Measurements from ENCODE around the gene CACNG6.

The CACNG6 gene

GRCh38 chr19:53969366-53969765 is 22.1 kb upstream of the CACNG6 start:
- DNase-seq (ENCODE audit: low read depth), result no peak

DNA sequence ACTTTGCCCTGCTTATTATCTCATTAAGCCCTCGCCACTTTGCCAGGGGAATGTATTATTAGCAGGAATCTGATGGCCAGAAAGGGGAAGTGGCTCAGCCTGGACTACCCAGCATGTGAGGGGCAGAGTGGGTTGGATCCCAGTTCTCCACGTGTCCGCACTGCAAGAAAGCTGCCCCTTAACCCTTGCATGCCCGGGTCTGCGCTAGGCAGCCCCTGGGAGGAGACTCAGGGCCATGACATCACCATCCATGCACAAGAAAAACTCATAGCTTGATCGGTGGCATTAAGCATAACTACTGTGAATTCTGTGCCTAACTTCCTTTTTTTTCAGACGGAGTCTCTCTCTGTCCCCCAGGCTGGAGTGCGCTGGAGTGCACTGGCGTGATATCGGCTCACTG is 19.8 kb upstream of the CACNG6 start:
- DNase-seq (ENCODE audit: low read depth), result no peak

- DNase-seq (ENCODE audit: low read depth), result peak; percentile 91
These were observed 13.9 kb upstream of the CACNG6 start for GRCh38 chr19:53977429-53977990.

- DNase-seq (ENCODE audit: low read depth), result peak; percentile 97
These were observed 13.3 kb upstream of the CACNG6 start for GRCh38 chr19:53977991-53978731.

- peak; percentile 50 for DNase-seq (ENCODE audit: low read depth)
These were observed 12.2 kb upstream of the CACNG6 start for GRCh38 chr19:53978975-53979801.

- peak; percentile 91 for DNase-seq (ENCODE audit: low read depth)
These were observed 10.7 kb upstream of the CACNG6 start for GRCh38 chr19:53980539-53981375.

- no peak for DNase-seq (ENCODE audit: low read depth)
These were observed 10.0 kb upstream of the CACNG6 start for GRCh38 chr19:53981376-53981951.

DNA sequence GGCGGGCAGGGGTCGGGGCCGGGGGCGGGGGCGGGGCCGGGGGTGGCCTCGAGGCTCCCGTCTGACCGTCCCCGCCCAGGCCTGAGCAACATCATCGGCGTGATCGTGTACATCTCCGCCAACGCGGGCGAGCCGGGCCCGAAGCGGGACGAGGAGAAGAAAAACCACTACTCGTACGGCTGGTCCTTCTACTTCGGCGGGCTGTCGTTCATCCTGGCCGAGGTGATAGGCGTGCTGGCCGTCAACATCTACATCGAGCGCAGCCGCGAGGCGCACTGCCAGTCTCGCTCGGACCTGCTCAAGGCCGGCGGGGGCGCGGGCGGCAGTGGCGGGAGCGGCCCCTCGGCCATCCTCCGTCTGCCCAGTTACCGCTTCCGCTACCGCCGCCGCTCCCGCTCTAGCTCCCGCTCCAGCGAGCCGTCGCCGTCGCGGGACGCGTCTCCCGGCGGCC is 9.4 kb upstream of the CACNG6 start:
- peak; percentile 27 for DNase-seq (ENCODE audit: low read depth)

- no peak for DNase-seq (ENCODE audit: low read depth)
These were observed 8.8 kb upstream of the CACNG6 start for GRCh38 chr19:53982611-53983010.

- DNase-seq (ENCODE audit: low read depth), result no peak
These were observed 7.8 kb upstream of the CACNG6 start for GRCh38 chr19:53983457-53984289.

GRCh38 chr19:53985863-53986262 is 5.6 kb upstream of the CACNG6 start:
- no peak for DNase-seq (ENCODE audit: low read depth)

DNA sequence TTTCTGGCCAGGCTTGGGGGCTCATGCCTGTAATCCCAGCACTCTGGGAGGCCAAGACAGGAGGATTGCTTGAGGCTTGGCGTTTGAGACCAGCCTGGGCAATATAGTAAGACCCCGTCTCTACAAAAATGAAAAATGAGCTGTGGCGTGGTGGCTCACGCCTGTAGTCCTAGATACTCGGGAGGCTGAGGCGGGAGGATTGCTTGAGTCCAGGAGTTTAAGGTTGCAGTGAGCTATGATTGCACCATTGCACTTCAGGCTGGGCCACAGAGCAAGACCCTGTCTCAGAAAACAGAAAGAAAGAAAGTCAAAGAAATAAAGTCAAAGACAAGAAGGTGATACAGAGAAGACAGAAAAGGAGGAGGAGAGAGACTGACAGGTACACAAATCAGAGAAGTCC is 2.5 kb upstream of the CACNG6 start:
- DNase-seq (ENCODE audit: low read depth), result no peak

DNA sequence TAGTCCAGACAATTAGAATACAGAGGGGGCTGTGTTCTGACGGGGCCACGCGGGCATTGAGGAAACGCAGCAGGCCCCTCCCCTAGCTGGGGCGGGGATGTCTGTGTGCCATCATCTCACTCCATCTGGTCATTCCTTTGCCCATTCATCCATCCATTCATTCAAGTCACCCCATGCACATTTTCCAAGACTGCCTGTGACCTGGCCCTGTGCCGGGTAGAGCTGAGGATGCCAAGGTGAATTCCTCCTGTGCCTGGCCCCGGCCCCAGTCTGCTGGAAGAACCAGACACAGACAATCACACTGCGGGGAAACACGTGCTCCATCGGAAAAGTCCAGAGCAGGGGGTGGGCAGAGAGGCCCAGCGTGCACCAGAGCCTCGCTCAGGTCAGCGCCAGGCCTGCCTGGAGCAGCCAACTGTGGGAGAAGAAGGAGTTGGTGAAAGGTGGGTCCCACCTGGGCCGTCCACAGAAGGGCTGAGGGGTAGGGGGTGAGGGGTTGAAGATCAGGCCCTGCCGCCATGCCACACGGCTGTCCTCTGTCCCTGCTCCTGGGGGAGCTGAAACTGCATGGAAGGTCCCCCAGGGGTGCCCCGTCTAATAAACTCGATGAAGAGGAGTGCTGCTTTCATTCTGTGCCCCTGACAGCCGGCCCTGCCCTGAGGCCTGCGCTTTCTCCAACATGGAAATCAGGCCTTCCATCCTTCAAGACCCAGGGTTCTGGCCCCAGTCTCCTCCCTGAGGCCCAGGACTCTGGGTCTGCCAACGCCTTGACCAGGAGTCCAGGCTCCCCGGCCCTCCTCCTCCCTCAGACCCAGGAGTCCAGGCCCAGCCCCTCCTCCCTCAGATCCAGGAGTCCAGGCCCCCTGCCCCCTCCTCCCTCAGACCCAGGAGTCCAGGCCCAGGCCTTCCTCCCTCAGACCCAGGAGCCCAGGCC is 1.6 kb upstream of the CACNG6 start:
- peak; percentile 38 for DNase-seq (ENCODE audit: low read depth)

DNA sequence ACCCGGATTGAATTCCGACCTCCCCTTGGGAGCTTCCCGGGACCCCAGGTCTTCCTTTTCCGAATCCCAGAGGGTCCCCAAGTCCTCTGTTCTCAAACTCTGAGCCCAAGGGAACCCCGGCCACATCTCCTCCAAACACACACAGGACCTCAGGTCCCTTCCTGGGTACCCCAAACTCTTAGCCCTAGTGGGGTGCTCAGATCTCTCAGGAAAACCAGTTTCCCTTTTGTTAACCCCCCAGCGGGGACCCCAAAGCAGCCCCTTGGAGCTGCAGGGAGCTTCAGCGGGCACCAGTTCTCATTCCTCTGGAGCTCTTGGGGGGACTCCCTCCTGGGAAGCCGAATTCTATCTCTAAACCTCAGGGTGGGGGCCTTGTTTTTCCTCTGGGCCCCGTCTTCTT is 774 bp downstream of the CACNG6 start:
- DNase-seq (ENCODE audit: low read depth), result no peak

DNA sequence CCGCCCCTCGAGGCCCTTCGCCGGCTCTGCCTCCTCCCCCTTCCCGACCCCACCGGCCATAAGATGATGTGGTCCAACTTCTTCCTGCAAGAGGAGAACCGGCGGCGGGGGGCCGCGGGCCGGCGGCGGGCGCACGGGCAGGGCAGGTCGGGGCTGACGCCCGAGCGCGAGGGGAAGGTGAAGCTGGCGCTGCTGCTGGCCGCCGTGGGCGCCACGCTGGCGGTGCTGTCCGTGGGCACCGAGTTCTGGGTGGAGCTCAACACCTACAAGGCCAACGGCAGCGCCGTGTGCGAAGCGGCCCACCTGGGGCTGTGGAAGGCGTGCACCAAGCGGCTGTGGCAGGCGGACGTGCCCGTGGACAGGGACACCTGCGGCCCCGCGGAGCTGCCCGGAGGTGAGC is 1.4 kb downstream of the CACNG6 start:
- DNase-seq (ENCODE audit: low read depth), result no peak

DNA sequence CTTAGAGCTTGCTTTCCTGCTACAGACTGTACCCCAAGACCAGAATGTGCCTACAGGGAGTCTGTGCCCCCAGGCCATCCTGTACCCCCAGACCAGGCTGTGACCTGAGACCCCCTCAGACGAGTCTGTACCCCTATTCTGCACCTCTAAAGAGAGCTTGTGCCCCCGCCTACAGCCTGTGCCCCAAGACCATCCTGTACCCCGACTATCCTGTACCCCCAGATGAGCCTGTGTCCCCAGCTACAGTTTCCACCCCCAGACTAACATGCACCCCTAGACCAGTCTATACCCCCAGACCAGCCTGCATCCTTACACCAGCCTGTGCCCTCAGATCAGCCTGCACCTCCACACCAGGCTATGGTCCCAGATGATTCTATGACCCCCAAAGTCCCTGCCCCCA is 2.0 kb downstream of the CACNG6 start:
- no peak for DNase-seq (ENCODE audit: low read depth)

DNA sequence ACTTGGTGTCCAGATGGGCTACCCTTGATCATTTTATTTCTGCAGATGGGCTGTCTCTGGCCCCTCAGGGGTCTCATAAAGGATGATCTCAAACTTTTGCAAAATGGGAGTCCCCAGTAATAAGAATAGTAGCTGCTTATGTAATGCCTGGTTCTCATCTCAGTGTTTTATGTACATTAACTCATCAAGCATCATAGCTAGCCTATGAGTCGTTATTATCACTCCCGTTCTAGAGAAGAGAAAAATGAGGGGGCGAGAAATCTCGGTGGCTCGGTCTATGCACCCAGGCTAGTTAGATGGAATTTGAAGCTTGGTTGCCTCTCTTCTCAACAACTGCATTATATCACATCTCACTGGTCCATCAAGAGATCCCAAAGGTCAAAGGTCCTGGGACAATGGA is 3.4 kb downstream of the CACNG6 start:
- DNase-seq (ENCODE audit: low read depth), result peak; percentile 35

DNA sequence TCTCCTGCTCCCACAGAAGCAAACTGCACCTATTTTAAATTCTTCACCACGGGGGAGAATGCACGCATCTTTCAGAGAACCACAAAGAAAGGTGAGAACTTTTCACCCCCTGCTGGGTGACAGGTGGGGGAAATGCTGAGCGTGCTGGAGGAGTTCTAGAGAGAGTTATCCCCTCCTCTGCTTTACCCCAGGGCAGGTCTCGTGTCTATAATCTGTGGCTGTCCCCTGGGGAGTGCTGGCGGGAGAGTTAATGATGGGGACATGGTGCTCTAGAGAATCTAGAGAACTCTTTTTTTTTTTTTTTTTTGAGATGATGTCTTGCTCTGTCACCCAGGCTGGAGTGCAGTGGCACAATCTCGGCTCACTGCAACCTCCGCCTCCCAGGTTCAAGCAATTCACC is 6.8 kb downstream of the CACNG6 start:
- no peak for DNase-seq (ENCODE audit: low read depth)

- DNase-seq (ENCODE audit: low read depth), result no peak
These were observed 8.3 kb downstream of the CACNG6 start for GRCh38 chr19:53999694-54000093.

DNA sequence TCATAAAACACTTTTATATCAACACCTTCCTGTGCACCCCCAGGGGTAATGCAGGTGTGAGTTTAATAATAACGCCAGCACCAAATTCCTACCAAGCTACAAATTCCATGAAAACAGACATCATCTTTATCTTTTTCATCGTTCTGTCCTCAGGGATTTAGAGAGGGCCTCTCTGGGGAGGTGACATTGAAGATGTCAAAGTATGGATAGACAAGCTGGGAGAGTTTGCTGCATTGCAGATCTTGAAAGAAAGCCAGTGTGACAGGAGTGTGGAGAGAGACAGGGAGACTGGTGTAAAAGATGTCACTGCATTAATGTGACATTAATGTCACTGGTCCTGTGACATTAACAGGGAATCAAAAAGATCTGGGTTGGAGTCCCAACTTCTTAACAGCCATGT is 10.1 kb downstream of the CACNG6 start:
- no peak for DNase-seq (ENCODE audit: low read depth)

Measured in amniotic epithelial cell (primary cell).